Caco-2 (cell line): ENCODE data around the gene NPAT. TPM values are rescaled to one million over a fixed set of nuclear protein-coding genes. Genes with fewer than 3 reads are reported as not detected.

ENCODE experiments used
- BruUV-seq: library from RNA; stranded (reverse); fragments of 400-500 nt; replicated peaks from 2 replicates; lab custom pipeline; 2021; lab: Mats Ljungman, UMichigan
- CTCF ChIA-PET: fragments of 300-600 bp; sonication (Branson Sonifier 250); formaldehyde crosslinking; loops from one replicate; lab custom pipeline; 2022; ENCODE audit warnings: antibody characterized with exemption; lab: Charles Lee
- POLR2A ChIA-PET: fragments of 300-600 bp; sonication (Branson Sonifier 250); formaldehyde crosslinking; loops from one replicate; lab custom pipeline; 2022; ENCODE audit warnings: antibody characterized with exemption; lab: Charles Lee
- DNase-seq, 2 experiments: peaks; one replicate each; pipeline versions ENCODE4 v3.0.0 to v3.0.0-alpha.2; 2020 to 2022
- H3K27me3 ChIP-seq: replicated peaks from 2 replicates; pipeline ENCODE4 v1.6.0; 2011; ENCODE audit warnings: low read length; ENCODE audit not compliant: control insufficient read depth, insufficient read depth
- H3K36me3 ChIP-seq: 2 replicates; pipeline ENCODE4 v1.5.1; 2011; ENCODE audit warnings: low read length; ENCODE audit not compliant: control insufficient read depth, insufficient read depth
- H3K4me1 ChIP-seq: fragments of 250-450 bp; sonication (Bioruptor Pico); 2 replicates; pipeline ENCODE4 v1.5.1; 2020; ENCODE audit warnings: mild to moderate bottlenecking
- H3K4me3 ChIP-seq: 2 replicates; pipeline ENCODE4 v1.5.1; 2011; ENCODE audit warnings: low read depth, mild to moderate bottlenecking, control low read depth, low read length
- H3K9me3 ChIP-seq: fragments of 250-450 bp; sonication (Bioruptor Pico); 2 replicates; pipeline ENCODE4 v1.5.1; 2020; ENCODE audit warnings: mild to moderate bottlenecking, moderate library complexity
- H3K27ac Mint-ChIP-seq: one replicate; pipeline ENCODE4 v1.8.0; 2022; ENCODE audit warnings: mixed read lengths; ENCODE audit not compliant: unreplicated experiment
- H3K27me3 Mint-ChIP-seq: one replicate; pipeline ENCODE4 v1.8.0; 2022; ENCODE audit warnings: mixed read lengths; ENCODE audit not compliant: insufficient read depth, unreplicated experiment
- H3K36me3 Mint-ChIP-seq: one replicate; pipeline ENCODE4 v1.8.0; 2022; ENCODE audit warnings: mild to moderate bottlenecking, mixed read lengths; ENCODE audit not compliant: insufficient read depth, unreplicated experiment
- H3K4me1 Mint-ChIP-seq: one replicate; pipeline ENCODE4 v1.8.0; 2022; ENCODE audit warnings: low read depth, mixed read lengths; ENCODE audit not compliant: unreplicated experiment
- H3K4me3 Mint-ChIP-seq: one replicate; pipeline ENCODE4 v1.8.0; 2022; ENCODE audit warnings: mild to moderate bottlenecking, moderate library complexity, mixed read lengths; ENCODE audit not compliant: unreplicated experiment
- H3K9me3 Mint-ChIP-seq: one replicate; pipeline ENCODE4 v1.8.0; 2022; ENCODE audit warnings: mixed read lengths; ENCODE audit not compliant: unreplicated experiment
- intact Hi-C: fragments of 100-400 bp; cut with micrococcal nuclease; formaldehyde crosslinking; loops from one replicate; pipeline ENCODE4 v1.10.0; 2022; ENCODE audit not compliant: unreplicated experiment
- total RNA-seq: library from RNA; stranded (reverse); gene quantifications from 2 replicates; pipeline ENCODE4 v1.2.3, GENCODE V29; 2022
- TF ChIP-seq, protein P1 (sequence below), 2 experiments: fragments of 200-600 bp in 1 of 2; IDR thresholded peaks; 1 replicate in 1 of 2; 2 replicates in 1 of 2; pipeline versions ENCODE4 v1.5.1 to v1.8.0; 2011 to 2022; ENCODE audit warnings: antibody characterized with exemption in 1 of 2, control low read depth in 1 of 2, inconsistent platforms in 1 of 2, low read depth in 1 of 2, low read length in 1 of 2, mild to moderate bottlenecking in 1 of 2, moderate library complexity in 1 of 2; ENCODE audit not compliant: insufficient read depth in 1 of 2, severe bottlenecking in 1 of 2, unreplicated experiment in 1 of 2

NPAT gene
- total RNA-seq, 1 experiment from 2014 or later, result 29.5 TPM

DNA sequence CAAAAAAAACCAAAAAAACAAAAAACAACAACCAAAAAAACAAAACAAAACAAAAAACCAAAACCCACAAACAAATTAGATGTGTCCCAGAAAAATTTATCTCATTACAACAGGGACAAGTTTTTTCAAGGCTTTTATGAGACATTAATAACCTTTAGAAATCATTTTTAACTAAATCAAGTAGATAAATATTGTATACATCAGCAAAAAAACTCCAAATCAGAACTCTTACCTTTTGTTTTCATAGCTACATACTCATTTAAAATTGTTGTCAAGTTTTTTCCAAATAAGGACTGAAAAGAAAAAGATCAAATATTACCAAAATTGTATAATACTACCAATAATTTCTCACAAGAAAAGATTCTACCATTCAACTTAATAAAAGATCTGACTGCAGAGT, 28.7 kb downstream of the NPAT start:
- Histone ChIP-seq H3K27me3 (no peaks in the 10 kb centered on the region), H3K4me3 (no peak overlapping the region), H3K4me1 (no peaks in the 10 kb centered on the region), H3K36me3 (no peaks in the 10 kb centered on the region), H3K9me3 (no peaks in the 10 kb centered on the region)
- no peak for DNase-seq
- no TSS peak for BruUV-seq
- no peak overlapping the region for H3K4me3 Mint-ChIP-seq
- no peak overlapping the region for H3K27ac Mint-ChIP-seq
- ChIA-PET CTCF (no interaction called here), POLR2A (no interaction called here)
- H3K36me3 Mint-ChIP-seq, result peaks cover 58% of the 10 kb centered on the region
- H3K27me3 Mint-ChIP-seq, result no peaks in the 10 kb centered on the region
- H3K9me3 Mint-ChIP-seq, result no peaks in the 10 kb centered on the region
- intact Hi-C loops, result no loop called here
- TF ChIP-seq, protein P1, sequence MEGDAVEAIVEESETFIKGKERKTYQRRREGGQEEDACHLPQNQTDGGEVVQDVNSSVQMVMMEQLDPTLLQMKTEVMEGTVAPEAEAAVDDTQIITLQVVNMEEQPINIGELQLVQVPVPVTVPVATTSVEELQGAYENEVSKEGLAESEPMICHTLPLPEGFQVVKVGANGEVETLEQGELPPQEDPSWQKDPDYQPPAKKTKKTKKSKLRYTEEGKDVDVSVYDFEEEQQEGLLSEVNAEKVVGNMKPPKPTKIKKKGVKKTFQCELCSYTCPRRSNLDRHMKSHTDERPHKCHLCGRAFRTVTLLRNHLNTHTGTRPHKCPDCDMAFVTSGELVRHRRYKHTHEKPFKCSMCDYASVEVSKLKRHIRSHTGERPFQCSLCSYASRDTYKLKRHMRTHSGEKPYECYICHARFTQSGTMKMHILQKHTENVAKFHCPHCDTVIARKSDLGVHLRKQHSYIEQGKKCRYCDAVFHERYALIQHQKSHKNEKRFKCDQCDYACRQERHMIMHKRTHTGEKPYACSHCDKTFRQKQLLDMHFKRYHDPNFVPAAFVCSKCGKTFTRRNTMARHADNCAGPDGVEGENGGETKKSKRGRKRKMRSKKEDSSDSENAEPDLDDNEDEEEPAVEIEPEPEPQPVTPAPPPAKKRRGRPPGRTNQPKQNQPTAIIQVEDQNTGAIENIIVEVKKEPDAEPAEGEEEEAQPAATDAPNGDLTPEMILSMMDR (IDR thresholded peaks at IDR 0.05; ENCODE audit: insufficient read depth in 1 of 2, low read depth in 1 of 2, low read length in 1 of 2, severe bottlenecking in 1 of 2, unreplicated experiment in 1 of 2), result no peak
- H3K4me1 Mint-ChIP-seq, result no peaks in the 10 kb centered on the region

DNA sequence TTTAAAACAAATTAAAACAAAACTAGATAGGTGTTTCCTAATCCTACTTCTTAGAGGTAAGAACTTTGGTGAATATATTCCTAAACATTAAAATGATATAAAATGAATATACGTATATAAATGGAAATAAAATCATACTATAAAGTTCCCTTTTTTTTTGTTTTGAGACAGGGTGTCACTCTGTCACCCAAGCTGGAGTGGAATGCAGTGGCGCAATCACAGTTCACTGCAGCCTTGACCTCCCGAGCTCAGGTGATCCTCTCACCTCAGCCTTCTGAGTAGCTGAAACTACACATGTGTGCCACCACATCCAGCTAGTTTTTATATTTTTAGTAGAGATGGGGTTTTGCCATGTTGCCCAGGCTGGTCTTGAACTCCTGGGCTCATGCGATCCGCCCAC, 44.9 kb downstream of the NPAT start:
- H3K27ac Mint-ChIP-seq, result no peak overlapping the region
- ChIA-PET POLR2A (no interaction called here), CTCF (no interaction called here)
- H3K36me3 ChIP-seq, result peaks cover 3% of the 10 kb centered on the region
- no TSS peak for BruUV-seq
- no peaks in the 10 kb centered on the region for H3K4me1 ChIP-seq
- H3K27me3 Mint-ChIP-seq, result no peaks in the 10 kb centered on the region
- intact Hi-C loops, result no loop called here
- peak in 1 of 2 experiments; percentile 19 for DNase-seq
- H3K27me3 ChIP-seq, result no peaks in the 10 kb centered on the region
- TF ChIP-seq, protein P1 (IDR thresholded peaks at IDR 0.05; ENCODE audit: insufficient read depth in 1 of 2, low read depth in 1 of 2, low read length in 1 of 2, severe bottlenecking in 1 of 2, unreplicated experiment in 1 of 2), result no peak
- H3K4me1 Mint-ChIP-seq, result no peaks in the 10 kb centered on the region
- no peaks in the 10 kb centered on the region for H3K9me3 ChIP-seq
- no peaks in the 10 kb centered on the region for H3K9me3 Mint-ChIP-seq
- no peak overlapping the region for H3K4me3 ChIP-seq
- H3K36me3 Mint-ChIP-seq, result peaks cover 79% of the 10 kb centered on the region
- H3K4me3 Mint-ChIP-seq, result no peak overlapping the region

- Mint-ChIP-seq H3K4me3 (no peak overlapping the region), H3K36me3 (peaks cover 79% of the 10 kb centered on the region), H3K27me3 (no peaks in the 10 kb centered on the region), H3K9me3 (no peaks in the 10 kb centered on the region), H3K27ac (no peak overlapping the region), H3K4me1 (no peaks in the 10 kb centered on the region)
- Histone ChIP-seq H3K9me3 (no peaks in the 10 kb centered on the region), H3K4me3 (no peak overlapping the region), H3K27me3 (no peaks in the 10 kb centered on the region), H3K4me1 (no peaks in the 10 kb centered on the region), H3K36me3 (peaks cover 6% of the 10 kb centered on the region)
- ChIA-PET CTCF (no interaction called here), POLR2A (no interaction called here)
- no peak for DNase-seq
- TF ChIP-seq, protein P1 (IDR thresholded peaks at IDR 0.05; ENCODE audit: insufficient read depth in 1 of 2, low read depth in 1 of 2, low read length in 1 of 2, severe bottlenecking in 1 of 2, unreplicated experiment in 1 of 2), result no peak
- no TSS peak for BruUV-seq
- intact Hi-C loops, result no loop called here
These were observed 52.3 kb downstream of the NPAT start for GRCh38 chr11:108170184-108170583.
